BLaER1 (cell line): ENCODE measurements around the gene HPD.
A peak's percentile ranks its signal among the peaks of the same experiment; 100 is the strongest.

Experiments
- H3K27ac ChIP-seq: shearing (Covaris generic); formaldehyde crosslinking; 2 replicates; pipeline ENCODE4 v1.8.1; 2022
- H3K27me3 ChIP-seq: shearing (Covaris generic); formaldehyde crosslinking; 2 replicates; pipeline ENCODE4 v1.8.1; 2022
- H3K36me3 ChIP-seq: shearing (Covaris generic); formaldehyde crosslinking; 2 replicates; pipeline ENCODE4 v1.8.1; 2022
- H3K4me1 ChIP-seq: shearing (Covaris generic); formaldehyde crosslinking; 2 replicates; pipeline ENCODE4 v1.8.1; 2022
- H3K4me2 ChIP-seq: shearing (Covaris generic); formaldehyde crosslinking; 2 replicates; pipeline ENCODE4 v1.8.1; 2022
- H3K4me3 ChIP-seq: shearing (Covaris generic); formaldehyde crosslinking; 2 replicates; pipeline ENCODE4 v1.8.1; 2022
- H3K9ac ChIP-seq: shearing (Covaris generic); formaldehyde crosslinking; 2 replicates; pipeline ENCODE4 v1.8.1; 2022
- H3K9me3 ChIP-seq: shearing (Covaris generic); formaldehyde crosslinking; 2 replicates; pipeline ENCODE4 v1.8.1; 2022
- H4K20me1 ChIP-seq: shearing (Covaris generic); formaldehyde crosslinking; 2 replicates; pipeline ENCODE4 v1.8.1; 2022
- Cebpa-rat ChIP-seq: shearing (Covaris generic); IDR thresholded peaks from 2 replicates; pipeline ENCODE4 v1.8.1; 2022

Gene HPD

GRCh38 chr12:121799842-121800693 is 58.6 kb downstream of the HPD start:
- Histone ChIP-seq H3K4me1 (peaks cover 44% of the 10 kb centered on the region), H3K4me3 (peak overlapping the region; percentile 96)
- no peak for TF ChIP-seq Cebpa-rat

GRCh38 chr12:121799156-121799841 is 59.4 kb downstream of the HPD start:
- Histone ChIP-seq H3K4me1 (peaks cover 51% of the 10 kb centered on the region), H3K27ac (peak overlapping the region; percentile 100), H3K4me3 (peak overlapping the region; percentile 96)

More at GRCh38 chr12:121799842-121800693, 58.6 kb downstream of the HPD start:
- peaks cover 43% of the 10 kb centered on the region for H4K20me1 ChIP-seq
- H3K9me3 ChIP-seq, result no peaks in the 10 kb centered on the region
- H3K36me3 ChIP-seq, result peaks cover 30% of the 10 kb centered on the region
- peak overlapping the region; percentile 100 for H3K9ac ChIP-seq
- H3K27ac ChIP-seq, result peak overlapping the region; percentile 100
- no peaks in the 10 kb centered on the region for H3K27me3 ChIP-seq
- peak overlapping the region; percentile 93 for H3K4me2 ChIP-seq

DNA sequence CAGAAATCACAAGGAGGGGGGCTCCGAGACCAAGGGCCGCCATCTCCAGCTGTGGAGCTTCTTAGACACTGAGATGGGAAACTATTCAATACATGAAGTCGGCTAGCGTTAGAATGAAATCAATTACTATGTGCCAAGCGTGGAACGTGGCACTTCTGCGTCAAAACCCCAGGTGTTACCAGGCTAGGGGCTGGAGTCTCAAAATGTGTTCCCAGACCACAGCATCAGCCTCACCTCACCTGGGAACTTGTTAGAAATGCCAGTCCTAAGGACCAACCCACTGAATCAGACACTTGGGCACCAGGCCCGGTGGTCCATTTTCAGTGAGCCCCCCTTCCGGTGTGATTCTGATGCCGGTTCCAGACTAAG is 59.9 kb downstream of the HPD start:
- Histone ChIP-seq H4K20me1 (peaks cover 50% of the 10 kb centered on the region), H3K9me3 (no peaks in the 10 kb centered on the region), H3K36me3 (peaks cover 30% of the 10 kb centered on the region), H3K9ac (peak overlapping the region; percentile 66), H3K4me3 (peak overlapping the region; percentile 96), H3K27me3 (no peaks in the 10 kb centered on the region), H3K4me2 (peak overlapping the region; percentile 93), H3K4me1 (peaks cover 53% of the 10 kb centered on the region), H3K27ac (peak overlapping the region; percentile 79)
- no peak for TF ChIP-seq Cebpa-rat

More at GRCh38 chr12:121799156-121799841, 59.4 kb downstream of the HPD start:
- Histone ChIP-seq H3K27me3 (no peaks in the 10 kb centered on the region), H3K4me2 (peak overlapping the region; percentile 93), H3K9me3 (no peaks in the 10 kb centered on the region), H4K20me1 (peaks cover 50% of the 10 kb centered on the region), H3K9ac (peak overlapping the region; percentile 100), H3K36me3 (peaks cover 30% of the 10 kb centered on the region)
- TF ChIP-seq Cebpa-rat, result no peak

DNA sequence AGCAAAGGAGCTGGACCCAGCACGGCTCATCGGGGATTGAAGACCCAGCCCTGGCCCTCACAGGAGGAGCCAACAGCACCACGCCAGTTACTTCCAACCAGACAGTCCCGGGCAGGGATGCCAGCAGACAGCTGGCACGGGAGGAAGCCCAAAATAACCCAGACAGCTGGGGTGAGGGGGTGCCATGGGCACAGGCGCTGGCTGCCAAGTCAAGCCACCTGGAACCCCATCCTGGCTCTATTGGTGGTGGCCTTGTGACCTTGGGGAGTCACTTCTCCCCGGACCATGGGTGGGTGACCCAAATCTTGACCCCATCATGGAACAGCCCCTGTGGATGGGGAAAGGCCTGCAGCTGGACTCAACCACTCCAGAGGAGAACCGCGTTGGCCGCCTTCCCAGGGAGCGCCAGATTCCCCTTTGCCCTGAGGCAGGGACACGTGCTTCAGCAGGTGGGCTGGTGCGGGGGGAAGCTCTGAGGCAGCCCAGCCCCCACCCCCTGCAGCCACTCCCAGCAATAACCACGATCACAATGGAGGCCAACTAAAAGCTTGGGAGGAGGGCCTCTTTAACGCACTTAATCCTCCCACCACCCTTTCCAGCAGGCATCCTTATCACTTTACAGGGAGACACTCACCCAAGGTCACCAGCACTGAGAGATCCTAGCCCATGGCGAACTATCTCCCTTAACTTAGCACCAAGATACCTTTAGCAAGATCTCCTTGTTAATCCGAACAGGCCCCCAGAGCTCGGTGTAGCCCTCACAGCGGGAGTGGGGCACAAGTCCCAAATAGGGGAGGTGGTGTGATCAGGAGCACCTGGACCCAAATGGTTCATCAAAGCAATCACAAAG is 60.5 kb downstream of the HPD start:
- H3K9me3 ChIP-seq, result no peaks in the 10 kb centered on the region
- peak overlapping the region; percentile 96 for H3K4me3 ChIP-seq
- H3K4me1 ChIP-seq, result peaks cover 53% of the 10 kb centered on the region
- no peaks in the 10 kb centered on the region for H3K27me3 ChIP-seq
- H3K4me2 ChIP-seq, result peak overlapping the region; percentile 93
- peak overlapping the region; percentile 79 for H3K27ac ChIP-seq
- TF ChIP-seq Cebpa-rat, result no peak
- H3K36me3 ChIP-seq, result peaks cover 30% of the 10 kb centered on the region
- peak overlapping the region; percentile 66 for H3K9ac ChIP-seq
- peaks cover 50% of the 10 kb centered on the region for H4K20me1 ChIP-seq

- peaks cover 62% of the 10 kb centered on the region for H3K4me1 ChIP-seq
- H3K9me3 ChIP-seq, result no peaks in the 10 kb centered on the region
- H3K27me3 ChIP-seq, result no peaks in the 10 kb centered on the region
- peak overlapping the region; percentile 88 for H3K27ac ChIP-seq
- peak overlapping the region; percentile 66 for H3K9ac ChIP-seq
- H3K4me3 ChIP-seq, result 0 out of 2 replicates have a peak overlapping the region, but pooled peaks have one; percentile 96
- H3K4me2 ChIP-seq, result peak overlapping the region; percentile 93
- H3K36me3 ChIP-seq, result peaks cover 30% of the 10 kb centered on the region
- H4K20me1 ChIP-seq, result peaks cover 58% of the 10 kb centered on the region
- TF ChIP-seq Cebpa-rat, result no peak
Measured at GRCh38 chr12:121796855-121797751, 61.6 kb downstream of the HPD start.

DNA sequence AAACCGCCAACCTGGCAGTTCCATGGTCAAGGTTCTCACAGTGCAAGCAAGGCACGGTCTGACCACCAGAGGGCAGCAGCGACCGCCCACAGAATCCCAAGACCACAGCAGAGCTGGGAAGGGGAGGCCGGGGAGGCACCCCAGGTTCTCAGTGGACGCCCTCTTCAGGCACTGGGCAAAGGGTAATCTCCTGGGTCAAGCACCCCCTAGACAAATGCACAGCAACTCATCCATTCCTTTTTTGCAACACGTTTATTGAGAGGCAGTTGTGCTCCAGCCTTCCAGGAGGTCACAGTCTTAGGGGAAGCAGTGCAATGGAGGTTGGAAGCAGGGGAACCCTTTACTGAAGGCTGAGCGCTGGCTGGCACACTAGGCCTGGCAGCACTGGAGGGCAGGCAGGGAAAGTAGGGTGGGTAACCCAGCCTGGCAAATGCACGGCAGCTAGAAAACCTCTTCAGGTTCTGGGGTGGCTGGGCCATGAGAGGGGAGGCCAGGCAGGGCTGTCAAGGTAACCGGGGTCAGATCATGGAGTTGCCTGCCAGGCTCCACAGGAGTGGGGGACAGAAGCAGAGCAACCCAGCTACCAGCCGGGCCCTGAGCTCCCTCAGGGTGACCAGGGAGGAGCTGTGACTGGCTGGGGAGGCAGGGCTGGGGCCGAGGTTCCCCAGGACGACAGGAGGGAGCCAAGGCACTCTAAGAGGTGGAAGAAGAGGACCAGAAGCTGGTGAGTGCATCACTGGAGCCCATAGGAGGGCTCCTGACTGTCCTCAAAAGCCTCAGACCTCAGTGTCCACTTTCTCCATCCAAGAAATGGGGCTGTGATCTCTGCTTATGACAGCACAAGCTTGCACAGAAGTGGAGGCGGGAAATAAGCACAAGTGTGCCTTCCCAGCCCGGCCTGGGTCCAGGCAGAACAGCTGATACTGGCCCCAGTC is 63.4 kb downstream of the HPD start:
- H3K27ac ChIP-seq, result peak overlapping the region; percentile 88
- H3K27me3 ChIP-seq, result no peaks in the 10 kb centered on the region
- H3K9me3 ChIP-seq, result no peaks in the 10 kb centered on the region
- TF ChIP-seq Cebpa-rat, result no peak
- peak overlapping the region; percentile 84; the same call in 1 of the 2 replicates for H3K4me3 ChIP-seq
- peak overlapping the region; percentile 93 for H3K4me2 ChIP-seq
- peaks cover 80% of the 10 kb centered on the region for H3K4me1 ChIP-seq
- peaks cover 30% of the 10 kb centered on the region for H3K36me3 ChIP-seq
- peaks cover 66% of the 10 kb centered on the region for H4K20me1 ChIP-seq
- H3K9ac ChIP-seq, result peak overlapping the region; percentile 71

DNA sequence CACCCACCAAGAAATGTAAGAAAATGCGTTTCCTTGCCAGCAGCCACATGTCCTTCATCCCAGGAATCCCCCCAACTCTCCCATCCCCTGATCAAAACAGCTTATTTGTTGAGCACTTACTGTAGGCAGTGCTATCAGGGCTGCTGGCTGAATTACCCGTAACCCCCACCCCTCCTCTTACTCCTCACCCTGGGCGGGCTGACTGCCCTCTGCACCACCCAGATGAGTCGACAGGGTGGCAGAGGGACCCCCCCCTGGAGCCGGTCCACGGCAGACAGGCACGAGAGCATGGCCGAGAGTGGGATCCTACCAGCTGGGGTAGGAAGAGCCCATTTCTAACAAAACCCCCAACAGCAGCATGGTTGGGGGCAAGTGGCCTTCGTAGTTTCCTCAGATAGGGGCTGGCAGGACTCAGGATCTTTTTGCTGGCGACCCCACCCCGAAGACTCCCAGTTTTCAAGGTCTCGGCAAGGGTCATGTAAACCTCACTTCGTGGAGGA is 64.1 kb downstream of the HPD start:
- Histone ChIP-seq H3K36me3 (peaks cover 30% of the 10 kb centered on the region), H3K9me3 (no peaks in the 10 kb centered on the region), H4K20me1 (peaks cover 66% of the 10 kb centered on the region), H3K4me2 (peak overlapping the region; percentile 93), H3K9ac (peak overlapping the region; percentile 71), H3K4me1 (peaks cover 86% of the 10 kb centered on the region), H3K4me3 (peak overlapping the region; percentile 84), H3K27ac (peak overlapping the region; percentile 88), H3K27me3 (no peaks in the 10 kb centered on the region)
- TF ChIP-seq Cebpa-rat, result no peak
